H1 (cell line): ENCODE data around the gene LRRC61. TPM values are rescaled to one million over a fixed set of nuclear protein-coding genes. Genes with fewer than 3 reads are reported as not detected.

Source experiments
- CTCF ChIA-PET: fragments of 300-600 bp; sonication (Branson Sonifier 250); formaldehyde crosslinking; loops from one replicate; lab custom pipeline; 2021; ENCODE audit not compliant: partially characterized antibody; lab: Charles Lee
- POLR2A ChIA-PET: fragments of 300-600 bp; sonication (Branson Sonifier 250); formaldehyde crosslinking; loops from one replicate; lab custom pipeline; 2021; ENCODE audit warnings: inconsistent platforms; ENCODE audit not compliant: partially characterized antibody; lab: Charles Lee
- DNase-seq, 2 experiments: peaks; one replicate each; pipeline versions ENCODE4 v3.0.0 to v3.0.0-alpha.2; 2010 to 2022; ENCODE audit warnings: low spot score in 2 of 2, low read depth in 1 of 2, mixed read lengths in 1 of 2
- FAIRE-seq: peaks from 2 replicates; lab custom pipeline; 2011; peaks lifted over from hg19 to GRCh38; lab: Jason Lieb, UNC
- H2AFZ ChIP-seq: 2 replicates; pipeline ENCODE4 v1.8.1; 2012; ENCODE audit warnings: low read length, inconsistent platforms
- H2AK5ac ChIP-seq: 2 replicates; pipeline ENCODE4 v1.6.1; 2013; ENCODE audit warnings: low read depth, low read length
- H2BK120ac ChIP-seq: replicated peaks from 2 replicates; pipeline ENCODE3; 2013; ENCODE audit warnings: low read depth, low read length, inconsistent platforms
- H2BK12ac ChIP-seq: 2 replicates; pipeline ENCODE4 v1.6.1; 2013; ENCODE audit warnings: low read depth, low read length
- H2BK15ac ChIP-seq: 2 replicates; pipeline ENCODE4 v1.6.1; 2013; ENCODE audit warnings: low read length
- H2BK20ac ChIP-seq: 2 replicates; pipeline ENCODE4 v1.6.1; 2013; ENCODE audit warnings: low read length
- H2BK5ac ChIP-seq: 2 replicates; pipeline ENCODE4 v1.6.1; 2013; ENCODE audit warnings: low read depth, low read length
- H3K14ac ChIP-seq: 2 replicates; pipeline ENCODE4 v1.6.1; 2013; ENCODE audit warnings: inconsistent platforms; ENCODE audit not compliant: insufficient read length
- H3K18ac ChIP-seq: 2 replicates; pipeline ENCODE4 v1.6.1; 2013; ENCODE audit warnings: low read length; ENCODE audit errors: extremely low read depth
- H3K23ac ChIP-seq: 2 replicates; pipeline ENCODE4 v1.6.1; 2013; ENCODE audit warnings: inconsistent platforms; ENCODE audit not compliant: insufficient read length
- H3K23me2 ChIP-seq: 2 replicates; pipeline ENCODE4 v1.6.1; 2013; ENCODE audit warnings: low read depth, low read length
- H3K27ac ChIP-seq: 2 replicates; pipeline ENCODE4 v1.6.1; 2011; ENCODE audit warnings: low read depth, low read length, inconsistent platforms
- H3K27me3 ChIP-seq, 4 experiments: replicated peaks in 1 of 4; 1 replicate in 1 of 4; 2 replicates in 3 of 4; pipeline versions ENCODE4 v1.6.1 to v1.8.1; 2011 to 2013; ENCODE audit warnings: low read length in 3 of 4, mild to moderate bottlenecking in 3 of 4, inconsistent platforms in 2 of 4, mixed read lengths in 2 of 4, moderate library complexity in 1 of 4; ENCODE audit not compliant: control insufficient read depth in 3 of 4, insufficient read depth in 3 of 4; ENCODE audit errors: extremely low read depth in 1 of 4
- H3K36me3 ChIP-seq, 4 experiments: 2 replicates each; pipeline versions ENCODE4 v1.6.1 to v1.8.1; 2011 to 2013; ENCODE audit warnings: mild to moderate bottlenecking in 4 of 4, low read length in 3 of 4, moderate library complexity in 2 of 4, control low read depth in 1 of 4, inconsistent platforms in 1 of 4; ENCODE audit not compliant: insufficient read depth in 4 of 4, control insufficient read depth in 2 of 4
- H3K4ac ChIP-seq: replicated peaks from 2 replicates; pipeline ENCODE3; 2013; ENCODE audit warnings: low read length, low read depth, mixed read lengths, inconsistent platforms; ENCODE audit not compliant: insufficient read length
- H3K4me1 ChIP-seq, 4 experiments: replicated peaks in 1 of 4; 1 replicate in 1 of 4; 2 replicates in 3 of 4; pipeline versions ENCODE4 v1.6.1 to v1.8.1; 2011 to 2013; ENCODE audit warnings: low read length in 3 of 4, inconsistent platforms in 2 of 4, mixed read lengths in 1 of 4; ENCODE audit not compliant: insufficient read depth in 4 of 4, control insufficient read depth in 3 of 4
- H3K4me2 ChIP-seq, 2 experiments: 2 replicates each; pipeline versions ENCODE4 v1.6.1 to v1.8.1; 2011 to 2013; ENCODE audit warnings: low read depth in 2 of 2, low read length in 2 of 2, control low read depth in 1 of 2, inconsistent platforms in 1 of 2, mild to moderate bottlenecking in 1 of 2; ENCODE audit not compliant: insufficient read depth in 1 of 2
- H3K4me3 ChIP-seq, 4 experiments: fragments of 200-600, 300-600 bp in 1 of 4; sonication (generic), shearing (Covaris generic), sonication (Bioruptor Twin) in 1 of 4; 2 replicates each; pipeline versions ENCODE4 v1.5.1 to v1.8.1; 2011 to 2016; ENCODE audit warnings: low read length in 4 of 4, low read depth in 3 of 4, control low read depth in 2 of 4, inconsistent platforms in 2 of 4, mild to moderate bottlenecking in 2 of 4, mixed read lengths in 1 of 4, moderate library complexity in 1 of 4; ENCODE audit not compliant: insufficient read depth in 2 of 4; ENCODE audit errors: extremely low read depth in 1 of 4
- H3K56ac ChIP-seq: replicated peaks from 2 replicates; pipeline ENCODE3; 2013; ENCODE audit warnings: low read depth, mild to moderate bottlenecking, mixed read lengths, low read length, inconsistent platforms; ENCODE audit not compliant: insufficient read length
- H3K79me1 ChIP-seq: 2 replicates; pipeline ENCODE4 v1.6.1; 2013; ENCODE audit warnings: low read depth, low read length, control low read depth
- H3K79me2 ChIP-seq, 2 experiments: 2 replicates each; pipeline versions ENCODE4 v1.6.1 to v1.8.1; 2012 to 2013; ENCODE audit warnings: low read length in 2 of 2, mild to moderate bottlenecking in 2 of 2, inconsistent platforms in 1 of 2; ENCODE audit not compliant: insufficient read depth in 2 of 2, control insufficient read depth in 1 of 2
- H3K9ac ChIP-seq, 4 experiments: replicated peaks in 1 of 4; 1 replicate in 1 of 4; 2 replicates in 3 of 4; pipeline versions ENCODE4 v1.6.1 to v1.8.1; 2011 to 2013; ENCODE audit warnings: low read depth in 3 of 4, low read length in 3 of 4, control low read depth in 2 of 4, mild to moderate bottlenecking in 2 of 4, moderate library complexity in 2 of 4, inconsistent platforms in 1 of 4; ENCODE audit errors: extremely low read depth in 1 of 4
- H3K9me3 ChIP-seq, 2 experiments: 2 replicates each; pipeline versions ENCODE4 v1.6.1 to v1.8.1; 2012 to 2013; ENCODE audit warnings: mild to moderate bottlenecking in 2 of 2, moderate library complexity in 2 of 2, control low read depth in 1 of 2, inconsistent platforms in 1 of 2, low read depth in 1 of 2, low read length in 1 of 2, mixed read lengths in 1 of 2; ENCODE audit not compliant: insufficient read depth in 2 of 2
- H4K20me1 ChIP-seq, 2 experiments: replicated peaks in 1 of 2; 2 replicates each; pipeline versions ENCODE3 to v1.8.1; 2011 to 2013; ENCODE audit warnings: inconsistent platforms in 2 of 2, low read length in 2 of 2, mild to moderate bottlenecking in 1 of 2; ENCODE audit not compliant: insufficient read depth in 2 of 2, control insufficient read depth in 1 of 2
- H4K5ac ChIP-seq: 2 replicates; pipeline ENCODE4 v1.6.1; 2013; ENCODE audit warnings: low read length, low read depth, mixed read lengths, inconsistent platforms; ENCODE audit not compliant: insufficient read length
- H4K8ac ChIP-seq: 2 replicates; pipeline ENCODE4 v1.8.0; 2013; ENCODE audit warnings: mild to moderate bottlenecking, moderate library complexity, low read length, inconsistent platforms; ENCODE audit not compliant: insufficient read depth; ENCODE audit errors: extremely low read depth
- H4K91ac ChIP-seq: replicated peaks from 2 replicates; pipeline ENCODE3; 2013; ENCODE audit warnings: low read length, mixed read lengths, inconsistent platforms; ENCODE audit not compliant: insufficient read length
- CREB1 ChIP-seq: IDR thresholded peaks from 2 replicates; pipeline ENCODE4 v1.6.1; 2012; ENCODE audit warnings: inconsistent platforms
- POLR2AphosphoS5 ChIP-seq: IDR thresholded peaks from 2 replicates; pipeline ENCODE4 v1.6.1; 2011; ENCODE audit warnings: low read depth, low read length
- RAD21 ChIP-seq, 2 experiments: IDR thresholded peaks in 1 of 2; conservative IDR thresholded peaks in 1 of 2; 2 replicates each; pipeline ENCODE4 v1.6.1; 2011; ENCODE audit warnings: low read depth in 2 of 2, low read length in 2 of 2, improper control_type of control experiment in 1 of 2, inconsistent platforms in 1 of 2, mild to moderate bottlenecking in 1 of 2, moderate library complexity in 1 of 2
- RBBP5 ChIP-seq: IDR thresholded peaks from 2 replicates; pipeline ENCODE4 v1.7.1; 2012; ENCODE audit warnings: low read depth, mild to moderate bottlenecking, inconsistent platforms, low read length, moderate library complexity, borderline replicate concordance
- RXRA ChIP-seq: IDR thresholded peaks from 2 replicates; pipeline ENCODE4 v1.6.1; 2011; ENCODE audit warnings: low read depth, mild to moderate bottlenecking, low read length, moderate library complexity; ENCODE audit not compliant: insufficient read depth
- WGBS, 2 experiments: shearing (Covaris generic) in 1 of 2; methylation state at CpG; one replicate each; pipeline versions ENCODE4 v1.1.6 to v1.1.7; 2013 to 2015; ENCODE audit warnings: low lambda C conversion rate in 2 of 2, mixed read lengths in 2 of 2, inconsistent platforms in 1 of 2, low coverage in 1 of 2, missing lambda C conversion rate in 1 of 2; ENCODE audit not compliant: insufficient replicate concordance in 2 of 2, insufficient coverage in 1 of 2, insufficient read length in 1 of 2; ENCODE audit errors: extremely low coverage in 1 of 2, missing lambda C conversion rate in 1 of 2; 5-methylcytosine and 5-hydroxymethylcytosine counted together
- polyA plus RNA-seq, 7 experiments: library from polyadenylated mRNA; depleted of rRNA in 3 of 7; stranded (reverse) in 5 of 7; unstranded in 2 of 7; fragments of >200 nt in 5 of 7; fragments of 200-250 nt in 2 of 7; gene quantifications; 1 replicate in 5 of 7; 2 replicates in 1 of 7; 4 replicates in 1 of 7; pipeline versions ENCODE4 v1.2.1 to v1.2.3, GENCODE V29; 2011 to 2013; ENCODE audit warnings: missing spikeins in 2 of 7, mixed read lengths in 2 of 7
- total RNA-seq: library from RNA; stranded (reverse); fragmentation: NEBNext Ultra II Directional; extraction: Animal tissue kit (Norgen Biotek cat#: 25700); gene quantifications from 2 replicates; pipeline ENCODE4 v1.2.1, GENCODE V29; 2021

Gene LRRC61
- total and polyA plus RNA-seq, 2 of the 8 experiments (the other 6 are each of a cell fraction or from before 2014, with no cell fraction given) = 0.73 to 44.8 TPM

DNA sequence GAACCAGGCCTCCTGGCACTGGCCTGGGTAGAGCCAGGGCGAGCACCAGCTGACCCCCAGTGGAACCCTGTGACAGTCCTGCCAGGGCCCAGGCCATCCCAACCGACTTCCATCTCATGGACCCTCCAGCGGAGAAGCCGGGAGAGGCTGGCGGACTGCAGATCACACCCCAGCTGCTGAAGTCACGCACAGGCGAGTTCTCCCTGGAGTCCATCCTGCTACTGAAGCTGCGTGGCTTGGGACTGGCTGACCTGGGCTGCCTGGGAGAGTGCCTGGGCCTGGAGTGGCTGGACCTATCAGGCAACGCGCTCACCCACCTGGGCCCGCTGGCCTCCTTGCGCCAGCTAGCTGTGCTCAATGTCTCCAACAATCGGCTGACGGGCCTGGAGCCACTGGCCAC lies 13.6 kb downstream of the LRRC61 start:
- H3K4me1 ChIP-seq = peaks cover 11 to 63% (median 33%) of the 10 kb centered on the region in 4 experiments
- WGBS, 2 experiments = 87% methylated on average over 14 of the region's 14 CpGs; no CpG with 5 or more reads in 1 of the 2 experiments
- H2BK15ac ChIP-seq = no peak overlapping the region
- 0 out of 2 replicates have a peak overlapping the region, but pooled peaks have one; percentile 0 for H4K8ac ChIP-seq
- no peak overlapping the region for H2BK20ac ChIP-seq
- no peak overlapping the region for H3K27ac ChIP-seq
- H2BK5ac ChIP-seq = 0 out of 2 replicates have a peak overlapping the region, but pooled peaks have one; percentile 54
- H3K23ac ChIP-seq = no peak overlapping the region
- ChIA-PET POLR2A (interaction anchor here (0.6 to 7.6 kb wide), 11 partner anchors 9 to 78 kb away, joined by 3 to 76 read pairs (median 4); partner anchors contain the start of gene REPIN1), CTCF (interaction anchor here (0.7 to 2.2 kb wide), 9 partner anchors 10 to 47 kb away, joined by 3 to 8 read pairs (median 4); no protein-coding TSS in a partner anchor)
- DNase-seq = no peak
- peaks cover 17% of the 10 kb centered on the region for H3K23me2 ChIP-seq
- H3K56ac ChIP-seq = no peak overlapping the region
- peaks cover 9 to 18% of the 10 kb centered on the region in 2 experiments for H4K20me1 ChIP-seq
- peaks cover 0 to 17% of the 10 kb centered on the region in 2 experiments; a peak in 2 of 4 replicates for H3K79me2 ChIP-seq
- no peak overlapping the region for H4K91ac ChIP-seq
- H3K18ac ChIP-seq = peak overlapping the region; percentile 19; the same call in 1 of the 2 replicates
- H3K4ac ChIP-seq = no peak overlapping the region
- H2BK12ac ChIP-seq = peak overlapping the region; percentile 52
- no peak overlapping the region for H3K14ac ChIP-seq
- peaks cover 2 to 25% (median 7%) of the 10 kb centered on the region in 4 experiments; a peak in 6 of 8 replicates for H3K36me3 ChIP-seq
- H2AFZ ChIP-seq = no peak overlapping the region
- H3K4me2 ChIP-seq = no peak overlapping the region
- H3K4me3 ChIP-seq = no peak overlapping the region
- peak overlapping the region in 1 of 4 experiments; percentile 16; a peak in 2 of 7 replicates for H3K9ac ChIP-seq
- no peak overlapping the region for H4K5ac ChIP-seq
- H3K79me1 ChIP-seq = peaks cover 6% of the 10 kb centered on the region
- H2BK120ac ChIP-seq = no peak overlapping the region
- FAIRE-seq = no peak
- peaks cover 0 to 3% (median 2%) of the 10 kb centered on the region in 4 experiments; a peak in 4 of 7 replicates for H3K27me3 ChIP-seq
- no peaks in the 10 kb centered on the region for H3K9me3 ChIP-seq
- peak overlapping the region; percentile 99 for H2AK5ac ChIP-seq
- TF ChIP-seq CREB1 (no peak), RAD21 (IDR thresholded peaks at IDR 0.05 in 1 of 2, conservative IDR thresholded peaks at IDR 0.05 in 1 of 2; ENCODE audit: low read depth in 2 of 2, low read length in 2 of 2) (no peak), POLR2AphosphoS5 (0 out of 2 replicates have a peak, but pooled peaks have one; percentile 2), RXRA (no peak), RBBP5 (no peak)
